Measurements from ENCODE around the gene VARS2. TPM values are rescaled to one million over a fixed set of nuclear protein-coding genes. Genes with fewer than 3 reads are reported as not detected.
A peak's percentile ranks its signal among the peaks of the same experiment; 100 is the strongest.

Gene VARS2
- total RNA-seq, 2 donors from 2014 or later = 39.4 to 52.5 TPM

GRCh38 chr6:30875244-30876038 is 38.6 kb upstream of the VARS2 start:
- no peak for TF ChIP-seq CTCF (conservative IDR thresholded peaks at IDR 0.05)
- H3K27ac ChIP-seq (ENCODE audit: low read depth, low read length) = no peak overlapping the region

GRCh38 chr6:30876039-30876730 is 37.9 kb upstream of the VARS2 start:
- Histone ChIP-seq H3K9ac (ENCODE audit: extremely low read depth, low read length, poor library complexity, severe bottlenecking) (no peak overlapping the region), H3K36me3 (ENCODE audit: control insufficient read depth, insufficient read depth, low read length) (no peaks in the 10 kb centered on the region), H3K9me3 (ENCODE audit: control insufficient read depth, low read length) (peaks cover 27% of the 10 kb centered on the region), H3K27ac (ENCODE audit: low read depth, low read length) (no peak overlapping the region), H3K4me1 (ENCODE audit: control insufficient read depth, insufficient read depth, low read length) (peaks cover 5% of the 10 kb centered on the region), H3K27me3 (ENCODE audit: control insufficient read depth, insufficient read depth, low read length, poor library complexity, severe bottlenecking) (no peaks in the 10 kb centered on the region), H3K4me3 (ENCODE audit: low read length) (no peak overlapping the region)
- peaks cover 3% of the 10 kb centered on the region for H3K27me3 Mint-ChIP-seq (ENCODE audit: insufficient read depth)
- H3K9me3 Mint-ChIP-seq = peaks cover 40% of the 10 kb centered on the region
- H3K4me3 Mint-ChIP-seq = no peak overlapping the region
- H3K4me1 Mint-ChIP-seq = peaks cover 21% of the 10 kb centered on the region
- WGBS, 2 experiments (ENCODE audit: insufficient coverage in 1 of 2, insufficient read length in 1 of 2) = 75 to 85% methylated on average over 4 of the region's 4 CpGs
- no peak for DNase-seq
- no peak for TF ChIP-seq CTCF (conservative IDR thresholded peaks at IDR 0.05)
- H3K36me3 Mint-ChIP-seq (ENCODE audit: low read depth) = peaks cover 3% of the 10 kb centered on the region
- H3K27ac Mint-ChIP-seq = no peak overlapping the region

More at GRCh38 chr6:30875244-30876038, 38.6 kb upstream of the VARS2 start:
- Histone ChIP-seq H3K27me3 (ENCODE audit: control insufficient read depth, insufficient read depth, low read length, poor library complexity, severe bottlenecking) (no peaks in the 10 kb centered on the region), H3K9me3 (ENCODE audit: control insufficient read depth, low read length) (peaks cover 35% of the 10 kb centered on the region), H3K36me3 (ENCODE audit: control insufficient read depth, insufficient read depth, low read length) (no peaks in the 10 kb centered on the region), H3K9ac (ENCODE audit: extremely low read depth, low read length, poor library complexity, severe bottlenecking) (no peak overlapping the region), H3K4me1 (ENCODE audit: control insufficient read depth, insufficient read depth, low read length) (peaks cover 5% of the 10 kb centered on the region), H3K4me3 (ENCODE audit: low read length) (peak overlapping the region; percentile 14)
- Mint-ChIP-seq H3K27me3 (ENCODE audit: insufficient read depth) (peaks cover 3% of the 10 kb centered on the region), H3K4me1 (peaks cover 15% of the 10 kb centered on the region), H3K4me3 (no peak overlapping the region), H3K9me3 (peaks cover 47% of the 10 kb centered on the region), H3K36me3 (ENCODE audit: low read depth) (peaks cover 3% of the 10 kb centered on the region), H3K27ac (no peak overlapping the region)
- 85 to 97% methylated on average over 16 to 18 of the region's 18 CpGs for WGBS, 2 experiments (ENCODE audit: insufficient coverage in 1 of 2, insufficient read length in 1 of 2)
- peak; percentile 62 for DNase-seq

GRCh38 chr6:30877419-30878262 is 36.4 kb upstream of the VARS2 start:
- H3K36me3 Mint-ChIP-seq (ENCODE audit: low read depth) = peaks cover 3% of the 10 kb centered on the region
- no peak overlapping the region for H3K9ac ChIP-seq (ENCODE audit: extremely low read depth, low read length, poor library complexity, severe bottlenecking)
- peak; percentile 95 for TF ChIP-seq CTCF (conservative IDR thresholded peaks at IDR 0.05)
- H3K4me3 Mint-ChIP-seq = no peak overlapping the region
- H3K4me3 ChIP-seq (ENCODE audit: low read length) = no peak overlapping the region
- no peak overlapping the region for H3K27ac ChIP-seq (ENCODE audit: low read depth, low read length)
- H3K9me3 Mint-ChIP-seq = peaks cover 25% of the 10 kb centered on the region
- H3K36me3 ChIP-seq (ENCODE audit: control insufficient read depth, insufficient read depth, low read length) = no peaks in the 10 kb centered on the region
- H3K4me1 ChIP-seq (ENCODE audit: control insufficient read depth, insufficient read depth, low read length) = peaks cover 5% of the 10 kb centered on the region
- peaks cover 14% of the 10 kb centered on the region for H3K9me3 ChIP-seq (ENCODE audit: control insufficient read depth, low read length)
- DNase-seq = peak; percentile 95
- H3K27ac Mint-ChIP-seq = peak overlapping the region; percentile 77
- WGBS, 2 experiments (ENCODE audit: insufficient coverage in 1 of 2, insufficient read length in 1 of 2) = 28 to 37% methylated on average over 5 to 15 of the region's 15 CpGs
- H3K27me3 Mint-ChIP-seq (ENCODE audit: insufficient read depth) = peaks cover 3% of the 10 kb centered on the region
- peaks cover 34% of the 10 kb centered on the region for H3K4me1 Mint-ChIP-seq
- no peaks in the 10 kb centered on the region for H3K27me3 ChIP-seq (ENCODE audit: control insufficient read depth, insufficient read depth, low read length, poor library complexity, severe bottlenecking)

All from endodermal cell (in vitro differentiated cells).